H1 (cell line): ENCODE data around the gene LMAN2. TPM values are rescaled to one million over a fixed set of nuclear protein-coding genes. Genes with fewer than 3 reads are reported as not detected.

Experiments
- CTCF ChIA-PET: fragments of 300-600 bp; sonication (Branson Sonifier 250); formaldehyde crosslinking; loops from one replicate; lab custom pipeline; 2021; ENCODE audit not compliant: partially characterized antibody; lab: Charles Lee
- POLR2A ChIA-PET: fragments of 300-600 bp; sonication (Branson Sonifier 250); formaldehyde crosslinking; loops from one replicate; lab custom pipeline; 2021; ENCODE audit warnings: inconsistent platforms; ENCODE audit not compliant: partially characterized antibody; lab: Charles Lee
- DNase-seq, 2 experiments: peaks; one replicate each; pipeline versions ENCODE4 v3.0.0 to v3.0.0-alpha.2; 2010 to 2022; ENCODE audit warnings: low spot score in 2 of 2, low read depth in 1 of 2, mixed read lengths in 1 of 2
- FAIRE-seq: peaks from 2 replicates; lab custom pipeline; 2011; peaks lifted over from hg19 to GRCh38; lab: Jason Lieb, UNC
- H2AFZ ChIP-seq: 2 replicates; pipeline ENCODE4 v1.8.1; 2012; ENCODE audit warnings: low read length, inconsistent platforms
- H2AK5ac ChIP-seq: 2 replicates; pipeline ENCODE4 v1.6.1; 2013; ENCODE audit warnings: low read depth, low read length
- H2BK120ac ChIP-seq: replicated peaks from 2 replicates; pipeline ENCODE3; 2013; ENCODE audit warnings: low read depth, low read length, inconsistent platforms
- H2BK12ac ChIP-seq: 2 replicates; pipeline ENCODE4 v1.6.1; 2013; ENCODE audit warnings: low read depth, low read length
- H2BK15ac ChIP-seq: 2 replicates; pipeline ENCODE4 v1.6.1; 2013; ENCODE audit warnings: low read length
- H2BK20ac ChIP-seq: 2 replicates; pipeline ENCODE4 v1.6.1; 2013; ENCODE audit warnings: low read length
- H2BK5ac ChIP-seq: 2 replicates; pipeline ENCODE4 v1.6.1; 2013; ENCODE audit warnings: low read depth, low read length
- H3K14ac ChIP-seq: 2 replicates; pipeline ENCODE4 v1.6.1; 2013; ENCODE audit warnings: inconsistent platforms; ENCODE audit not compliant: insufficient read length
- H3K18ac ChIP-seq: 2 replicates; pipeline ENCODE4 v1.6.1; 2013; ENCODE audit warnings: low read length; ENCODE audit errors: extremely low read depth
- H3K23ac ChIP-seq: 2 replicates; pipeline ENCODE4 v1.6.1; 2013; ENCODE audit warnings: inconsistent platforms; ENCODE audit not compliant: insufficient read length
- H3K23me2 ChIP-seq: 2 replicates; pipeline ENCODE4 v1.6.1; 2013; ENCODE audit warnings: low read depth, low read length
- H3K27ac ChIP-seq: 2 replicates; pipeline ENCODE4 v1.6.1; 2011; ENCODE audit warnings: low read depth, low read length, inconsistent platforms
- H3K27me3 ChIP-seq, 4 experiments: replicated peaks in 1 of 4; 1 replicate in 1 of 4; 2 replicates in 3 of 4; pipeline versions ENCODE4 v1.6.1 to v1.8.1; 2011 to 2013; ENCODE audit warnings: low read length in 3 of 4, mild to moderate bottlenecking in 3 of 4, inconsistent platforms in 2 of 4, mixed read lengths in 2 of 4, moderate library complexity in 1 of 4; ENCODE audit not compliant: control insufficient read depth in 3 of 4, insufficient read depth in 3 of 4; ENCODE audit errors: extremely low read depth in 1 of 4
- H3K36me3 ChIP-seq, 4 experiments: 2 replicates each; pipeline versions ENCODE4 v1.6.1 to v1.8.1; 2011 to 2013; ENCODE audit warnings: mild to moderate bottlenecking in 4 of 4, low read length in 3 of 4, moderate library complexity in 2 of 4, control low read depth in 1 of 4, inconsistent platforms in 1 of 4; ENCODE audit not compliant: insufficient read depth in 4 of 4, control insufficient read depth in 2 of 4
- H3K4ac ChIP-seq: replicated peaks from 2 replicates; pipeline ENCODE3; 2013; ENCODE audit warnings: low read length, low read depth, mixed read lengths, inconsistent platforms; ENCODE audit not compliant: insufficient read length
- H3K4me1 ChIP-seq, 4 experiments: replicated peaks in 1 of 4; 1 replicate in 1 of 4; 2 replicates in 3 of 4; pipeline versions ENCODE4 v1.6.1 to v1.8.1; 2011 to 2013; ENCODE audit warnings: low read length in 3 of 4, inconsistent platforms in 2 of 4, mixed read lengths in 1 of 4; ENCODE audit not compliant: insufficient read depth in 4 of 4, control insufficient read depth in 3 of 4
- H3K4me2 ChIP-seq, 2 experiments: 2 replicates each; pipeline versions ENCODE4 v1.6.1 to v1.8.1; 2011 to 2013; ENCODE audit warnings: low read depth in 2 of 2, low read length in 2 of 2, control low read depth in 1 of 2, inconsistent platforms in 1 of 2, mild to moderate bottlenecking in 1 of 2; ENCODE audit not compliant: insufficient read depth in 1 of 2
- H3K4me3 ChIP-seq, 4 experiments: fragments of 200-600, 300-600 bp in 1 of 4; sonication (generic), shearing (Covaris generic), sonication (Bioruptor Twin) in 1 of 4; 2 replicates each; pipeline versions ENCODE4 v1.5.1 to v1.8.1; 2011 to 2016; ENCODE audit warnings: low read length in 4 of 4, low read depth in 3 of 4, control low read depth in 2 of 4, inconsistent platforms in 2 of 4, mild to moderate bottlenecking in 2 of 4, mixed read lengths in 1 of 4, moderate library complexity in 1 of 4; ENCODE audit not compliant: insufficient read depth in 2 of 4; ENCODE audit errors: extremely low read depth in 1 of 4
- H3K56ac ChIP-seq: replicated peaks from 2 replicates; pipeline ENCODE3; 2013; ENCODE audit warnings: low read depth, mild to moderate bottlenecking, mixed read lengths, low read length, inconsistent platforms; ENCODE audit not compliant: insufficient read length
- H3K79me1 ChIP-seq: 2 replicates; pipeline ENCODE4 v1.6.1; 2013; ENCODE audit warnings: low read depth, low read length, control low read depth
- H3K79me2 ChIP-seq, 2 experiments: 2 replicates each; pipeline versions ENCODE4 v1.6.1 to v1.8.1; 2012 to 2013; ENCODE audit warnings: low read length in 2 of 2, mild to moderate bottlenecking in 2 of 2, inconsistent platforms in 1 of 2; ENCODE audit not compliant: insufficient read depth in 2 of 2, control insufficient read depth in 1 of 2
- H3K9ac ChIP-seq, 4 experiments: replicated peaks in 1 of 4; 1 replicate in 1 of 4; 2 replicates in 3 of 4; pipeline versions ENCODE4 v1.6.1 to v1.8.1; 2011 to 2013; ENCODE audit warnings: low read depth in 3 of 4, low read length in 3 of 4, control low read depth in 2 of 4, mild to moderate bottlenecking in 2 of 4, moderate library complexity in 2 of 4, inconsistent platforms in 1 of 4; ENCODE audit errors: extremely low read depth in 1 of 4
- H3K9me3 ChIP-seq, 2 experiments: 2 replicates each; pipeline versions ENCODE4 v1.6.1 to v1.8.1; 2012 to 2013; ENCODE audit warnings: mild to moderate bottlenecking in 2 of 2, moderate library complexity in 2 of 2, control low read depth in 1 of 2, inconsistent platforms in 1 of 2, low read depth in 1 of 2, low read length in 1 of 2, mixed read lengths in 1 of 2; ENCODE audit not compliant: insufficient read depth in 2 of 2
- H4K20me1 ChIP-seq, 2 experiments: replicated peaks in 1 of 2; 2 replicates each; pipeline versions ENCODE3 to v1.8.1; 2011 to 2013; ENCODE audit warnings: inconsistent platforms in 2 of 2, low read length in 2 of 2, mild to moderate bottlenecking in 1 of 2; ENCODE audit not compliant: insufficient read depth in 2 of 2, control insufficient read depth in 1 of 2
- H4K5ac ChIP-seq: 2 replicates; pipeline ENCODE4 v1.6.1; 2013; ENCODE audit warnings: low read length, low read depth, mixed read lengths, inconsistent platforms; ENCODE audit not compliant: insufficient read length
- H4K8ac ChIP-seq: 2 replicates; pipeline ENCODE4 v1.8.0; 2013; ENCODE audit warnings: mild to moderate bottlenecking, moderate library complexity, low read length, inconsistent platforms; ENCODE audit not compliant: insufficient read depth; ENCODE audit errors: extremely low read depth
- H4K91ac ChIP-seq: replicated peaks from 2 replicates; pipeline ENCODE3; 2013; ENCODE audit warnings: low read length, mixed read lengths, inconsistent platforms; ENCODE audit not compliant: insufficient read length
- BRCA1 ChIP-seq: IDR thresholded peaks from 2 replicates; pipeline ENCODE4 v1.6.1; 2012; ENCODE audit warnings: low read depth, low read length, improper control_type of control experiment
- EP300 ChIP-seq, 2 experiments: IDR thresholded peaks; 1 replicate in 1 of 2; 2 replicates in 1 of 2; pipeline ENCODE4 v1.6.1; 2011 to 2012; ENCODE audit warnings: low read depth in 2 of 2, low read length in 2 of 2, mild to moderate bottlenecking in 2 of 2, borderline replicate concordance in 1 of 2, inconsistent platforms in 1 of 2, moderate library complexity in 1 of 2
- SP2 ChIP-seq: IDR thresholded peaks from 2 replicates; pipeline ENCODE4 v1.6.1; 2012; ENCODE audit warnings: mild to moderate bottlenecking, low read length, inconsistent platforms
- TAF7 ChIP-seq: optimal IDR thresholded peaks from 2 replicates; pipeline ENCODE3; 2011; ENCODE audit warnings: low read depth, mild to moderate bottlenecking, inconsistent platforms, low read length, moderate library complexity, borderline replicate concordance
- TEAD4 ChIP-seq: IDR thresholded peaks from 2 replicates; pipeline ENCODE4 v1.6.1; 2012; ENCODE audit warnings: low read depth, low read length, inconsistent platforms, mixed read lengths
- WGBS, 2 experiments: shearing (Covaris generic) in 1 of 2; methylation state at CpG; one replicate each; pipeline versions ENCODE4 v1.1.6 to v1.1.7; 2013 to 2015; ENCODE audit warnings: low lambda C conversion rate in 2 of 2, mixed read lengths in 2 of 2, inconsistent platforms in 1 of 2, low coverage in 1 of 2, missing lambda C conversion rate in 1 of 2; ENCODE audit not compliant: insufficient replicate concordance in 2 of 2, insufficient coverage in 1 of 2, insufficient read length in 1 of 2; ENCODE audit errors: extremely low coverage in 1 of 2, missing lambda C conversion rate in 1 of 2; 5-methylcytosine and 5-hydroxymethylcytosine counted together
- polyA plus RNA-seq, 7 experiments: library from polyadenylated mRNA; depleted of rRNA in 3 of 7; stranded (reverse) in 5 of 7; unstranded in 2 of 7; fragments of >200 nt in 5 of 7; fragments of 200-250 nt in 2 of 7; gene quantifications; 1 replicate in 5 of 7; 2 replicates in 1 of 7; 4 replicates in 1 of 7; pipeline versions ENCODE4 v1.2.1 to v1.2.3, GENCODE V29; 2011 to 2013; ENCODE audit warnings: missing spikeins in 2 of 7, mixed read lengths in 2 of 7
- total RNA-seq: library from RNA; stranded (reverse); fragmentation: NEBNext Ultra II Directional; extraction: Animal tissue kit (Norgen Biotek cat#: 25700); gene quantifications from 2 replicates; pipeline ENCODE4 v1.2.1, GENCODE V29; 2021

The LMAN2 gene
- total and polyA plus RNA-seq, 2 of the 8 experiments (the other 6 are each of a cell fraction or from before 2014, with no cell fraction given): 116 to 225 TPM

DNA sequence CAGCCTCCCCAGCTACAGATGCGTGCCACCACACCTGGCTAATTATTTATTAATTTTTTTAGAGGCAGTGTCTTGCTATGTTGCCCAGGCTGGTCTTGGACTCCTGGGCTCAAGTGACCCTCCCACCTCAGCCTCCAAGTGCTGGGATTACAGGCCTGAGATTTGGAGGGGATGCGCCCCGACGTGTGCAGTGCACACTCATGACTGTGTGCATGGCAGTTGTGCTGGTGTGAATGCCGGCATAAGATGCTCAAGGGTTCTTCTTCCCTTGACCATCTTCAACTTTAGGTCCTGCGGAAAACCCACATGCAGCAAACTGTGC, 29.3 kb upstream of the LMAN2 start:
- no peak for DNase-seq
- Histone ChIP-seq H3K18ac (no peak overlapping the region), H4K91ac (peak overlapping the region; percentile 89), H3K4me2 (no peak overlapping the region), H2BK15ac (peak overlapping the region; percentile 83), H3K79me2 (no peaks in the 10 kb centered on the region), H4K20me1 (no peaks in the 10 kb centered on the region), H4K5ac (no peak overlapping the region), H2BK20ac (0 out of 2 replicates have a peak overlapping the region, but pooled peaks have one; percentile 23), H3K27me3 (peaks cover 0 to 2% (median under 1%) of the 10 kb centered on the region in 4 experiments; a peak in 2 of 7 replicates), H3K23me2 (no peaks in the 10 kb centered on the region), H2BK120ac (peak overlapping the region; percentile 72), H3K4ac (peak overlapping the region; percentile 77), H2BK12ac (peak overlapping the region; percentile 77; the same call in 1 of the 2 replicates), H3K9me3 (no peaks in the 10 kb centered on the region), H3K14ac (no peak overlapping the region), H3K79me1 (no peaks in the 10 kb centered on the region), H2AFZ (no peak overlapping the region), H3K56ac (no peak overlapping the region), H3K4me1 (peaks cover 0 to 13% (median 2%) of the 10 kb centered on the region in 4 experiments; a peak in 4 of 7 replicates), H4K8ac (no peak overlapping the region), H3K23ac (no peak overlapping the region), H2AK5ac (no peak overlapping the region; the same call in 1 of the 2 replicates), H3K9ac (no peak overlapping the region), H3K36me3 (no peaks in the 10 kb centered on the region), H3K27ac (no peak overlapping the region), H3K4me3 (no peak overlapping the region), H2BK5ac (no peak overlapping the region)
- no peak for TF ChIP-seq TEAD4
- no peak for TF ChIP-seq SP2
- no peak for TF ChIP-seq EP300 (IDR thresholded peaks at IDR 0.05; ENCODE audit: borderline replicate concordance in 1 of 2, low read depth in 2 of 2, low read length in 2 of 2)
- TF ChIP-seq TAF7: no peak
- TF ChIP-seq BRCA1: no peak
- POLR2A ChIA-PET: interaction anchor here (0.8 to 3.1 kb wide), 5 partner anchors 8 to 75 kb away, joined by 3 to 14 read pairs (median 5); partner anchors contain the start of gene GRK6
- 92% methylated on average over 5 of the region's 6 CpGs; no CpG with 5 or more reads in 1 of the 2 experiments for WGBS, 2 experiments
- CTCF ChIA-PET: interaction anchor here (0.6 to 18.7 kb wide), 5 partner anchors 8 to 113 kb away, joined by 3 to 430 read pairs (median 363); partner anchors contain the start of genes PRR7 and SLC34A1
- no peak for FAIRE-seq
